Thoracic aorta (tissue), 2 donors: ENCODE measurements around the gene RASSF4. TPM values are rescaled to one million over a fixed set of nuclear protein-coding genes. Genes with fewer than 3 reads are reported as not detected.

ENCODE experiments used
- ATAC-seq: fragments of 150-250 bp; one replicate; pipeline ENCODE4 v1.8.0; 2017; ENCODE audit warnings: low read depth; ENCODE audit not compliant: insufficient number of reproducible peaks, low FRiP score
- DNase-seq: peaks from one replicate; pipeline ENCODE4 v3.0.0-alpha.2; 2020; ENCODE audit warnings: low spot score
- H3K27ac ChIP-seq, 2 donors: fragments of 200-600 bp; sonication (generic); 1 replicate in 1 of 2; 2 replicates in 1 of 2; pipeline ENCODE4 v1.5.1; 2016; ENCODE audit warnings: mild to moderate bottlenecking in 2 of 2, moderate library complexity in 2 of 2
- H3K27me3 ChIP-seq: fragments of 200-600 bp; sonication (generic); replicated peaks from 2 replicates; pipeline ENCODE4 v1.6.0; 2016; ENCODE audit warnings: mild to moderate bottlenecking; ENCODE audit not compliant: insufficient read depth
- H3K36me3 ChIP-seq: fragments of 200-600 bp; sonication (generic); one replicate; pipeline ENCODE4 v1.5.1; 2016
- H3K4me1 ChIP-seq, 2 donors: fragments of 200-600 bp; sonication (generic); 1 replicate in 1 of 2; 2 replicates in 1 of 2; pipeline versions ENCODE4 v1.5.1 to v1.6.0; 2016; ENCODE audit warnings: low read depth in 2 of 2, mild to moderate bottlenecking in 1 of 2; ENCODE audit not compliant: control insufficient read depth in 1 of 2
- H3K4me3 ChIP-seq: fragments of 200-600 bp; sonication (generic); 2 replicates; pipeline ENCODE4 v1.5.1; 2016; ENCODE audit warnings: mild to moderate bottlenecking
- H3K9me3 ChIP-seq: fragments of 200-600 bp; sonication (generic); 2 replicates; pipeline ENCODE4 v1.5.1; 2016
- total RNA-seq, 2 donors: library from RNA; depleted of rRNA; stranded (reverse); fragments of >200 nt; gene quantifications; one replicate each; pipeline versions ENCODE4 v1.1.0 to v1.2.3, GENCODE V29; 2016
- TF ChIP-seq, protein P1 (sequence below): fragments of 200-600 bp; sonication (generic); IDR thresholded peaks from one replicate; pipeline ENCODE4 v1.5.1; 2019; ENCODE audit warnings: antibody characterized with exemption

The RASSF4 gene
- total RNA-seq, 2 donors from 2014 or later = 48.5 to 68.5 TPM

DNA sequence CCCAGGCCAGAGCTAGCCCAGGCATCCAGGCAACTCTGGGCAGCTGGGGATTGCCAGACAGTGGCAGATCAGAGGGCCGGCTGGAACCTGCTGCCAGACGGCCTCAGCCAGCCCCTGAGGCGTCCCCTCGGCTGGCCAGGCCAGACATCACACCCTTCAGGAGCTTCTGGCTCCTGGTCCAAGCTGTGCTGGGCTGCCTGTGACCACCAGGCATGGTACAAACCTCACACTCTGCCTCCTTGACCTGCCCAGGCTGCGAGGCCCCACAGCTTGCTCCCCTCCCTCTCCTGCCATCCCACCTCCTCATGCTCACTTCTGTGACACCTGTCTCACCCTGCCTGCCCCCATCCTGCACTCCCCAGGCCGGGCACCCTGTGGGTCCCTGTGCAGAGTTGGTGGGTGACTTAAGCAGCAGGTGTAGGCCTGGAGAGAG, 13.3 kb downstream of the RASSF4 start:
- DNase-seq = no peak
- Histone ChIP-seq H3K27ac (peak overlapping the region in 1 of 2 donors; percentile 82), H3K4me3 (no peak overlapping the region), H3K9me3 (no peaks in the 10 kb centered on the region), H3K4me1 (peaks cover 15 to 52% of the 10 kb centered on the region in 2 donors), H3K27me3 (no peaks in the 10 kb centered on the region), H3K36me3 (peaks cover 27% of the 10 kb centered on the region)
- ATAC-seq = no peak
- TF ChIP-seq, protein P1, sequence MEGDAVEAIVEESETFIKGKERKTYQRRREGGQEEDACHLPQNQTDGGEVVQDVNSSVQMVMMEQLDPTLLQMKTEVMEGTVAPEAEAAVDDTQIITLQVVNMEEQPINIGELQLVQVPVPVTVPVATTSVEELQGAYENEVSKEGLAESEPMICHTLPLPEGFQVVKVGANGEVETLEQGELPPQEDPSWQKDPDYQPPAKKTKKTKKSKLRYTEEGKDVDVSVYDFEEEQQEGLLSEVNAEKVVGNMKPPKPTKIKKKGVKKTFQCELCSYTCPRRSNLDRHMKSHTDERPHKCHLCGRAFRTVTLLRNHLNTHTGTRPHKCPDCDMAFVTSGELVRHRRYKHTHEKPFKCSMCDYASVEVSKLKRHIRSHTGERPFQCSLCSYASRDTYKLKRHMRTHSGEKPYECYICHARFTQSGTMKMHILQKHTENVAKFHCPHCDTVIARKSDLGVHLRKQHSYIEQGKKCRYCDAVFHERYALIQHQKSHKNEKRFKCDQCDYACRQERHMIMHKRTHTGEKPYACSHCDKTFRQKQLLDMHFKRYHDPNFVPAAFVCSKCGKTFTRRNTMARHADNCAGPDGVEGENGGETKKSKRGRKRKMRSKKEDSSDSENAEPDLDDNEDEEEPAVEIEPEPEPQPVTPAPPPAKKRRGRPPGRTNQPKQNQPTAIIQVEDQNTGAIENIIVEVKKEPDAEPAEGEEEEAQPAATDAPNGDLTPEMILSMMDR = no peak

DNA sequence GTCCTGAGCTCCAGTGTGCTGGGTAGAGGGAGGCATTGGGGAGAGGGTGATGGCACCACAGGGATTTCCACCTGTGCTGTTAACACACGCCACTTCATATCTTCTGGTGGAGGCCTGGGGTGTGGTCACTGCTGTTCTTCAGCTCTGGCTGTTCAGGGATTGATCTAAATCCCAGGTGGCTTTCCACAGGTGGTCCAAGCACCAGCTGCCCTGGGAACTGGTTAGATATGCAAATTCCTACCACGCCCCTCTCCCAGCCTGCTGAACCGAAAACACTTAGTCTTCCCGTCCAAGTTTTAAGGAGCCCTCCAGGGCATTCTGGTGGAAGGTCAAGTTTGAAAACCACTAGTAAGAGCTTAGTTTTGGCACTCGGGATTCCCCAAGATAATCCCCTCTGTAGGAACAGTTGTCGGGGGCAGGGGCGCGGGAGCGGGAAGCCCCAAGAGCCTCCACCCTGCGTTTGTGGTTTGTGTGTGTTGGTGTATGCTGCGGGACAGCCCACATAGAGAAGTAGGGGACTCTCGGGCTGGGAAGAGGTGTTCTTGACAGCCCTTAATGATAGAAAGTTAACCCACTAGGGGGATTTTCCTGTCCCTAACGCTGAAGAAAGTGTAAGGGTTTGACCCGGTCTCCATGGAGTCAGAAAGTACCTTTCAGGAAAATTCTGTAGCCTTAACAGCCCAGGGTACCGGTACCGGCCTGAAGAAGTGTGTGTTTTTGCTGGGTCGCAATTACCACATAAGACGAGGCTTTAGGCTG, 13.9 kb downstream of the RASSF4 start:
- Histone ChIP-seq H3K27me3 (no peaks in the 10 kb centered on the region), H3K36me3 (peaks cover 27% of the 10 kb centered on the region), H3K4me3 (no peak overlapping the region), H3K27ac (peak overlapping the region; percentile 82 to 87), H3K4me1 (peaks cover 11 to 47% of the 10 kb centered on the region in 2 donors), H3K9me3 (no peaks in the 10 kb centered on the region)
- ATAC-seq (no peak), DNase-seq (no peak)
- TF ChIP-seq, protein P1 = no peak

DNA sequence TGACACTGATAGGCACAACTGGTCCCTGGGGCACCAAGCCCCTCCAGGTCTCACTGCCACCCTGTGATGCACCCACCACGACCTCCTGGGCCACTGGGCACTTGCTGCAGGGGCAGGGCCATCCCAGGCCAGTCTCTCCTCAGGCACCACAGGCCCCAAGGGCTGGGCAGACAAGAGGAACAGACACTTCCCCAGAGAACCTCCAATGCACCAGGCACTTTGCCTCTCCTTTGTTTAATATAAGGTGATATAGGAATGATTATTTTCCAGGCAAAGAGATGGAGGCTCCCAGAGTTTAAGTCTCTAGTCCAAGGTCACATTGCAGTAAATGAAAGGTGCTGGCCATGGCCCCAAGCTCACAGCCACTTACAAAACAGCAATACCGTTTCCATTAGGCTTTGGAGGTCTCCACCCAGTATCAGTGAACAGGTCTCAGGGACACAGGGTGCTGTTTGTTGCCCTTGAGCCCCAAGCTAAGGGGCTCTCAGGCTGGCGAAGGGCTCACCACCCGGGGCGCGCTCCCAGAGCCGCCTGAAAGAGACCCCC, 14.6 kb downstream of the RASSF4 start:
- ATAC-seq (no peak), DNase-seq (no peak)
- peaks cover 8 to 44% of the 10 kb centered on the region in 2 donors for H3K4me1 ChIP-seq
- no peaks in the 10 kb centered on the region for H3K27me3 ChIP-seq
- TF ChIP-seq, protein P1 = no peak
- H3K36me3 ChIP-seq = peaks cover 27% of the 10 kb centered on the region
- no peaks in the 10 kb centered on the region for H3K9me3 ChIP-seq
- peak overlapping the region; percentile 73 for H3K4me3 ChIP-seq
- peak overlapping the region; percentile 82 to 87 for H3K27ac ChIP-seq

DNA sequence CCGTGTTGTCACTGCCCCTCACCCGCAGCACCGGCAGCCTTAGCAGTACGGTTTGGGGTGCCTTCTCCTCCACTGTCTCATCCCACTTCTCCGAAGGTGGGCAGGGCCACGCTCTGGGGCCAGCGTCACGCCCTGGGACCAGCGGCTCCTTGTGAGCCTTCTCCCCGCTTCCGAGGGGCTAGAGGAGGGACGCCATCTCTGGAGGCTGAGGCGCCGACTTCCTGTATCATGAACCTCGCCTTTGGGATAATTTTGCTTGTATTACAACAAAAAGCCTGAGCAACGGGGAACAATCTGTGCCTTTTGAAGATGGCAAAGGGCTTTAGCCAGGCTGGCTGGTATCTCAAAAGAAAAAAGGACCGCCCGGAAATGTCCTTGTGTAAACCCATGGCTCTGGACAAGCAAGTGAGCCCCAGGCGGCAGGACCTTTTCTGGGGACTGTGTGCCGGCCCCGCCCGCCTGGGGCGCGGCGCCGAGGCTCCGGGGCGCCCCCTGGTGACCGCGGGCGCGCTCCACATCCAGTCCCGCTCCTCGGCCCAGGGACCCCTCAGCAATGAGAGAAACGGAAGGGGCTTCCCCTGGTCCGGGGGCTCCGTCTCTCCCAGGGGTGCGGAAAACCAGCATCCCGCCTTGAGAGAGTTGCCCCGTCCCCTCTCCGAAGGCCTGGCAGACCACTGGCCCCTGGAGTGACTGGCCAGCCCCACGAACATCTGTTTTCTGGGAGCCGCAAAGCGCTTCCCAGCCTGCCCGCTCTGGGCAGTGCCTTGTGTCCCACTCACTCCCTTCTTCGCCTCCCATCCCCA, 15.2 kb downstream of the RASSF4 start:
- Histone ChIP-seq H3K9me3 (no peaks in the 10 kb centered on the region), H3K4me3 (peak overlapping the region; percentile 73), H3K27ac (peak overlapping the region; percentile 82 to 87), H3K36me3 (peaks cover 27% of the 10 kb centered on the region), H3K4me1 (peaks cover 13 to 46% of the 10 kb centered on the region in 2 donors), H3K27me3 (no peaks in the 10 kb centered on the region)
- no peak for ATAC-seq
- TF ChIP-seq, protein P1 = peak; percentile 98
- no peak for DNase-seq
